H9 (cell line): ENCODE measurements around the gene AATF. TPM values are rescaled to one million over a fixed set of nuclear protein-coding genes. Genes with fewer than 3 reads are reported as not detected.

Source experiments
- DNase-seq: peaks from one replicate; pipeline ENCODE4 v3.0.0-alpha.2; 2017
- H2AFZ ChIP-seq: one replicate; pipeline ENCODE4 v1.6.1; 2013; ENCODE audit warnings: mild to moderate bottlenecking, low read length, control low read depth, moderate library complexity
- H2AK5ac ChIP-seq: 2 replicates; pipeline ENCODE4 v1.6.1; 2013; ENCODE audit warnings: low read length, control low read depth, mixed read lengths; ENCODE audit not compliant: insufficient read length
- H2BK120ac ChIP-seq: one replicate; pipeline ENCODE4 v1.6.1; 2013; ENCODE audit warnings: low read depth, mild to moderate bottlenecking, low read length, control low read depth, inconsistent platforms; ENCODE audit not compliant: poor library complexity, severe bottlenecking
- H2BK12ac ChIP-seq: 2 replicates; pipeline ENCODE4 v1.6.1; 2013; ENCODE audit warnings: low read length, control low read depth, mixed read lengths, low read depth; ENCODE audit not compliant: insufficient read length
- H2BK15ac ChIP-seq: 2 replicates; pipeline ENCODE4 v1.6.1; 2013; ENCODE audit warnings: low read depth, low read length, control low read depth
- H2BK20ac ChIP-seq: one replicate; pipeline ENCODE4 v1.6.1; 2013; ENCODE audit warnings: low read depth, mild to moderate bottlenecking, low read length, control low read depth, inconsistent platforms; ENCODE audit not compliant: poor library complexity, severe bottlenecking
- H2BK5ac ChIP-seq: 2 replicates; pipeline ENCODE4 v1.6.1; 2013; ENCODE audit warnings: low read length, control low read depth, mixed read lengths; ENCODE audit not compliant: insufficient read length
- H3K14ac ChIP-seq: 2 replicates; pipeline ENCODE4 v1.6.1; 2013; ENCODE audit warnings: low read length, control low read depth; ENCODE audit not compliant: insufficient read depth
- H3K18ac ChIP-seq: 2 replicates; pipeline ENCODE4 v1.6.1; 2013; ENCODE audit warnings: low read depth, mild to moderate bottlenecking, mixed read lengths, low read length, control low read depth; ENCODE audit not compliant: insufficient read length
- H3K23ac ChIP-seq: 2 replicates; pipeline ENCODE4 v1.6.1; 2013; ENCODE audit warnings: low read length, control low read depth, mixed read lengths, low read depth; ENCODE audit not compliant: insufficient read length
- H3K23me2 ChIP-seq: 2 replicates; pipeline ENCODE4 v1.6.1; 2013; ENCODE audit warnings: low read depth, mild to moderate bottlenecking, mixed read lengths, low read length, control low read depth; ENCODE audit not compliant: insufficient read length, poor library complexity, severe bottlenecking
- H3K27ac ChIP-seq: 2 replicates; pipeline ENCODE4 v1.5.1; 2013; ENCODE audit warnings: low read length, control low read depth, mixed read lengths, low read depth; ENCODE audit not compliant: insufficient read length
- H3K27me3 ChIP-seq: 2 replicates; pipeline ENCODE4 v1.6.1; 2013; ENCODE audit warnings: low read length, control low read depth, inconsistent platforms; ENCODE audit not compliant: insufficient read depth
- H3K4ac ChIP-seq: 2 replicates; pipeline ENCODE4 v1.6.1; 2013; ENCODE audit warnings: low read depth, mild to moderate bottlenecking, control low read depth, inconsistent platforms, low read length, moderate library complexity
- H3K4me1 ChIP-seq: 2 replicates; pipeline ENCODE4 v1.6.1; 2013; ENCODE audit warnings: low read length, control low read depth, inconsistent platforms; ENCODE audit not compliant: insufficient read depth
- H3K4me2 ChIP-seq: 2 replicates; pipeline ENCODE4 v1.6.1; 2013; ENCODE audit warnings: low read length, control low read depth, mixed read lengths; ENCODE audit not compliant: insufficient read length, insufficient read depth
- H3K56ac ChIP-seq: 2 replicates; pipeline ENCODE4 v1.6.1; 2013; ENCODE audit warnings: low read depth, mild to moderate bottlenecking, mixed read lengths, low read length, control low read depth; ENCODE audit not compliant: insufficient read length
- H3K79me1 ChIP-seq: 2 replicates; pipeline ENCODE4 v1.6.1; 2013; ENCODE audit warnings: low read depth, mild to moderate bottlenecking, moderate library complexity, low read length, control low read depth, inconsistent platforms; ENCODE audit not compliant: insufficient read depth, poor library complexity, severe bottlenecking
- H3K79me2 ChIP-seq: 2 replicates; pipeline ENCODE4 v1.6.1; 2013; ENCODE audit warnings: low read length, control low read depth, inconsistent platforms; ENCODE audit not compliant: insufficient read depth
- H3K9ac ChIP-seq: 2 replicates; pipeline ENCODE4 v1.6.1; 2013; ENCODE audit warnings: low read length, control low read depth, mixed read lengths; ENCODE audit not compliant: insufficient read length; ENCODE audit errors: extremely low read depth
- H3K9me3 ChIP-seq: one replicate; pipeline ENCODE4 v1.6.1; 2013; ENCODE audit warnings: low read depth, low read length, inconsistent platforms; ENCODE audit not compliant: control insufficient read depth
- H3T11ph ChIP-seq: one replicate; pipeline ENCODE4 v1.6.1; 2013; ENCODE audit warnings: mild to moderate bottlenecking, low read length, control low read depth, inconsistent platforms
- H4K20me1 ChIP-seq: one replicate; pipeline ENCODE4 v1.6.1; 2013; ENCODE audit not compliant: control insufficient read depth, insufficient read length, insufficient read depth
- H4K5ac ChIP-seq: 2 replicates; pipeline ENCODE4 v1.6.1; 2013; ENCODE audit warnings: low read depth, mild to moderate bottlenecking, mixed read lengths, low read length, control low read depth; ENCODE audit not compliant: insufficient read length
- H4K8ac ChIP-seq: replicated peaks from 2 replicates; pipeline ENCODE4 v1.6.1; 2013; ENCODE audit warnings: low read length, control low read depth, mixed read lengths, low read depth; ENCODE audit not compliant: insufficient read length
- H4K91ac ChIP-seq: 2 replicates; pipeline ENCODE4 v1.6.1; 2013; ENCODE audit warnings: low read depth, mild to moderate bottlenecking, moderate library complexity, mixed read lengths, low read length, control low read depth; ENCODE audit not compliant: insufficient read length
- H3K27ac Mint-ChIP-seq, 3 experiments: 2 replicates in 2 of 3; 3 replicates in 1 of 3; pipeline ENCODE4 v1.8.0; 2020 to 2021; ENCODE audit warnings: mixed read lengths in 3 of 3, mild to moderate bottlenecking in 1 of 3, moderate library complexity in 1 of 3
- H3K27me3 Mint-ChIP-seq: 2 replicates; pipeline ENCODE4 v1.8.0; 2021; ENCODE audit warnings: low read depth, mild to moderate bottlenecking, moderate library complexity, mixed read lengths
- H3K36me3 Mint-ChIP-seq, 3 experiments: 2 replicates in 2 of 3; 3 replicates in 1 of 3; pipeline ENCODE4 v1.8.0; 2020 to 2021; ENCODE audit warnings: low read depth in 3 of 3, mixed read lengths in 3 of 3; ENCODE audit not compliant: insufficient read depth in 1 of 3
- H3K4me1 Mint-ChIP-seq, 2 experiments: 2 replicates each; pipeline ENCODE4 v1.8.0; 2020; ENCODE audit warnings: mixed read lengths in 2 of 2
- H3K4me3 Mint-ChIP-seq, 2 experiments: 2 replicates in 1 of 2; 3 replicates in 1 of 2; pipeline ENCODE4 v1.8.0; 2020 to 2021; ENCODE audit warnings: mild to moderate bottlenecking in 2 of 2, mixed read lengths in 2 of 2, moderate library complexity in 1 of 2
- H3K9me3 Mint-ChIP-seq, 2 experiments: 2 replicates in 1 of 2; 3 replicates in 1 of 2; pipeline ENCODE4 v1.8.0; 2020; ENCODE audit warnings: mild to moderate bottlenecking in 2 of 2, mixed read lengths in 2 of 2, moderate library complexity in 1 of 2
- WGBS: extraction: QIAGEN DNeasy Blood & Tissue Kit; methylation state at CpG from one replicate; pipeline ENCODE4 v1.1.7; 2013; ENCODE audit warnings: missing lambda C conversion rate, low lambda C conversion rate, mixed read lengths; ENCODE audit not compliant: insufficient read length; ENCODE audit errors: extremely low coverage; 5-methylcytosine and 5-hydroxymethylcytosine counted together
- total RNA-seq: library from RNA; stranded (reverse); gene quantifications from 2 replicates; pipeline ENCODE4 v1.2.1, GENCODE V29; 2021
- TF ChIP-seq, protein P1 (sequence below): fragments of 200-600 bp; sonication (generic); conservative IDR thresholded peaks from 3 replicates; pipeline ENCODE4 v1.8.0; 2021; ENCODE audit warnings: antibody characterized with exemption, mild to moderate bottlenecking

The AATF gene
- total RNA-seq, 1 experiment from 2014 or later, result 69.6 TPM

DNA sequence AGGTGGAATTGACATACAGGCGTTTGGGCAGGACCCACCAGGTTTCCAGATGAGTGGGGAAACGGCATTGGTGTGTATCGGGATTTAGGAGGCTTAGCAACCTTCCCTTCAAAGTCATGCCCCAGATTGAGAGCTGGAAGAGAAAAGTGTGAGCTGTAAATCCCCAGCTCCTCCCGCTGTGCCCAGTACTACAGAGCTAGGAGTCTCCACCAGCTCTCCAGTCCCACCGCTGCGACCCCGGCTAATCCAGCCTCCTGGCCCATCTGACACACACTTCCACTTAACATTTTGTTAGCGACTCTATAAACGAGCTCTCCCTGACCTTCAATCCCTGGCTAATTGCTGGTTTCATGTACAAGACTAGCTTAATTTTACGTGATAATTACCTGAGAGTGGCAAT is 41.3 kb upstream of the AATF start:
- Histone ChIP-seq H3K18ac (no peak overlapping the region), H3K4ac (no peak overlapping the region)
- no peak overlapping the region for H3K4me3 Mint-ChIP-seq

More for the DNA sequence above, 41.3 kb upstream of the AATF start:
- no peak overlapping the region for H3K27ac ChIP-seq
- no peak for DNase-seq
- H4K91ac ChIP-seq, result no peak overlapping the region
- no peak overlapping the region for H4K8ac ChIP-seq
- H3K23me2 ChIP-seq, result no peaks in the 10 kb centered on the region
- peaks cover 10% of the 10 kb centered on the region for H3K27me3 Mint-ChIP-seq
- H3K4me2 ChIP-seq, result no peak overlapping the region
- H2BK5ac ChIP-seq, result no peak overlapping the region
- H3T11ph ChIP-seq, result no peak overlapping the region
- H2BK120ac ChIP-seq, result no peak overlapping the region
- H3K23ac ChIP-seq, result no peak overlapping the region
- H2AFZ ChIP-seq, result no peak overlapping the region
- H3K56ac ChIP-seq, result no peak overlapping the region
- TF ChIP-seq, protein P1, sequence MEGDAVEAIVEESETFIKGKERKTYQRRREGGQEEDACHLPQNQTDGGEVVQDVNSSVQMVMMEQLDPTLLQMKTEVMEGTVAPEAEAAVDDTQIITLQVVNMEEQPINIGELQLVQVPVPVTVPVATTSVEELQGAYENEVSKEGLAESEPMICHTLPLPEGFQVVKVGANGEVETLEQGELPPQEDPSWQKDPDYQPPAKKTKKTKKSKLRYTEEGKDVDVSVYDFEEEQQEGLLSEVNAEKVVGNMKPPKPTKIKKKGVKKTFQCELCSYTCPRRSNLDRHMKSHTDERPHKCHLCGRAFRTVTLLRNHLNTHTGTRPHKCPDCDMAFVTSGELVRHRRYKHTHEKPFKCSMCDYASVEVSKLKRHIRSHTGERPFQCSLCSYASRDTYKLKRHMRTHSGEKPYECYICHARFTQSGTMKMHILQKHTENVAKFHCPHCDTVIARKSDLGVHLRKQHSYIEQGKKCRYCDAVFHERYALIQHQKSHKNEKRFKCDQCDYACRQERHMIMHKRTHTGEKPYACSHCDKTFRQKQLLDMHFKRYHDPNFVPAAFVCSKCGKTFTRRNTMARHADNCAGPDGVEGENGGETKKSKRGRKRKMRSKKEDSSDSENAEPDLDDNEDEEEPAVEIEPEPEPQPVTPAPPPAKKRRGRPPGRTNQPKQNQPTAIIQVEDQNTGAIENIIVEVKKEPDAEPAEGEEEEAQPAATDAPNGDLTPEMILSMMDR, result no peak
- H3K9ac ChIP-seq, result no peak overlapping the region
- H2BK20ac ChIP-seq, result no peak overlapping the region
- no peak overlapping the region for H2AK5ac ChIP-seq
- no peak overlapping the region for H3K27ac Mint-ChIP-seq
- no peaks in the 10 kb centered on the region; the same call in 1 of the 2 replicates for H3K4me1 ChIP-seq
- no peak overlapping the region for H4K5ac ChIP-seq
- H3K36me3 Mint-ChIP-seq, result no peaks in the 10 kb centered on the region; a peak in 1 of 7 replicates
- no peak overlapping the region for H2BK15ac ChIP-seq
- WGBS, result no CpG with 5 or more reads among the region's 10 CpGs
- H3K9me3 ChIP-seq, result no peaks in the 10 kb centered on the region
- no peaks in the 10 kb centered on the region for H3K27me3 ChIP-seq
- no peaks in the 10 kb centered on the region for H3K9me3 Mint-ChIP-seq
- H3K14ac ChIP-seq, result no peak overlapping the region
- no peaks in the 10 kb centered on the region for H3K4me1 Mint-ChIP-seq
- no peaks in the 10 kb centered on the region for H4K20me1 ChIP-seq
- no peaks in the 10 kb centered on the region for H3K79me2 ChIP-seq
- H2BK12ac ChIP-seq, result no peak overlapping the region
- H3K79me1 ChIP-seq, result no peaks in the 10 kb centered on the region
